Panc1 (cell line): Measurements from ENCODE around the gene FAM124B.

Source experiments
- POLR2AphosphoS5 ChIP-seq: IDR thresholded peaks from 2 replicates; pipeline ENCODE4 v1.6.1; 2012; ENCODE audit warnings: mild to moderate bottlenecking, low read depth, low read length, moderate library complexity
- TF ChIP-seq, protein P1 (sequence below): fragments of 450-650 bp; IDR thresholded peaks from 2 replicates; pipeline ENCODE4 v1.5.1; 2017; ENCODE audit warnings: mild to moderate bottlenecking

DNA sequence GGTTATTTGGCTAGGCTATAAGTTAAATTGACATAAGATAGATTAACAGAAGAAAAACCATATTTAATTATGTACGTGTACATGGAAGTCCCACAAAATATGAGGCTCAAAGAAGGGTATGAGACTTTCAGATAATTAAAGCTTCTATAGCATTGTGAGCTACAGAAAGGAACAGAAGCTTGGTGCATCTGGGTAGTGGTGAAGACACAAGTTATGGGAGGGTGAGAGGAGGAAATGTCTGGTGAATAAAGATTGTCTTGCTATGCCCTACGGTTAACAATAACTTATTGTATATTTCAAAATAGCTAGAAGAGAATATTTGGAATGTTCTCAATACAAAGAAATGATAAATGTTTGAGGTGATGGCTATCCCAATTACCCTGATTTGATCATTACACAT is 6.8 kb upstream of the FAM124B start:
- TF ChIP-seq, protein P1, sequence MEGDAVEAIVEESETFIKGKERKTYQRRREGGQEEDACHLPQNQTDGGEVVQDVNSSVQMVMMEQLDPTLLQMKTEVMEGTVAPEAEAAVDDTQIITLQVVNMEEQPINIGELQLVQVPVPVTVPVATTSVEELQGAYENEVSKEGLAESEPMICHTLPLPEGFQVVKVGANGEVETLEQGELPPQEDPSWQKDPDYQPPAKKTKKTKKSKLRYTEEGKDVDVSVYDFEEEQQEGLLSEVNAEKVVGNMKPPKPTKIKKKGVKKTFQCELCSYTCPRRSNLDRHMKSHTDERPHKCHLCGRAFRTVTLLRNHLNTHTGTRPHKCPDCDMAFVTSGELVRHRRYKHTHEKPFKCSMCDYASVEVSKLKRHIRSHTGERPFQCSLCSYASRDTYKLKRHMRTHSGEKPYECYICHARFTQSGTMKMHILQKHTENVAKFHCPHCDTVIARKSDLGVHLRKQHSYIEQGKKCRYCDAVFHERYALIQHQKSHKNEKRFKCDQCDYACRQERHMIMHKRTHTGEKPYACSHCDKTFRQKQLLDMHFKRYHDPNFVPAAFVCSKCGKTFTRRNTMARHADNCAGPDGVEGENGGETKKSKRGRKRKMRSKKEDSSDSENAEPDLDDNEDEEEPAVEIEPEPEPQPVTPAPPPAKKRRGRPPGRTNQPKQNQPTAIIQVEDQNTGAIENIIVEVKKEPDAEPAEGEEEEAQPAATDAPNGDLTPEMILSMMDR = no peak
- TF ChIP-seq POLR2AphosphoS5 = no peak
